HG02840 (cell line): ENCODE measurements around the gene SF3B6.
A peak's percentile ranks its signal among the peaks of the same experiment; 100 is the strongest.
"Not testable (repeated sequence)": the region's sequence is repeated elsewhere in the genome, so short reads cannot be mapped to it uniquely, and the experiment has no call there.

Experiments
- ATAC-seq: cut with Tn5 transposase; IDR thresholded peaks from one replicate; pipeline ENCODE4 v1.9.1; 2021; ENCODE audit warnings: mild to moderate bottlenecking, moderate library complexity, moderate number of reproducible peaks; ENCODE audit not compliant: unreplicated experiment, low FRiP score

Gene SF3B6

GRCh38 chr2:24075915-24076848, at the start of gene SF3B6:
Gene SF3B6, minus strand, starts transcription at chr2:24076326. Its CDS starts 97 bp downstream, at chr2:24076229.
- ATAC-seq = peak; percentile 96

GRCh38 chr2:24123922-24124580, 47.9 kb upstream of the SF3B6 start:
- peak; percentile 7 for ATAC-seq

GRCh38 chr2:24123195-24123921, 47.2 kb upstream of the SF3B6 start, which contains the start of the genes FAM228B and PFN4:
Gene FAM228B, plus strand, starts transcription at chr2:24123469. Its CDS starts 893 bp downstream, at chr2:24124362.
Gene PFN4, minus strand, starts transcription at chr2:24123334. Its CDS starts 799 bp downstream, at chr2:24122535.
- peak; percentile 90 for ATAC-seq

DNA sequence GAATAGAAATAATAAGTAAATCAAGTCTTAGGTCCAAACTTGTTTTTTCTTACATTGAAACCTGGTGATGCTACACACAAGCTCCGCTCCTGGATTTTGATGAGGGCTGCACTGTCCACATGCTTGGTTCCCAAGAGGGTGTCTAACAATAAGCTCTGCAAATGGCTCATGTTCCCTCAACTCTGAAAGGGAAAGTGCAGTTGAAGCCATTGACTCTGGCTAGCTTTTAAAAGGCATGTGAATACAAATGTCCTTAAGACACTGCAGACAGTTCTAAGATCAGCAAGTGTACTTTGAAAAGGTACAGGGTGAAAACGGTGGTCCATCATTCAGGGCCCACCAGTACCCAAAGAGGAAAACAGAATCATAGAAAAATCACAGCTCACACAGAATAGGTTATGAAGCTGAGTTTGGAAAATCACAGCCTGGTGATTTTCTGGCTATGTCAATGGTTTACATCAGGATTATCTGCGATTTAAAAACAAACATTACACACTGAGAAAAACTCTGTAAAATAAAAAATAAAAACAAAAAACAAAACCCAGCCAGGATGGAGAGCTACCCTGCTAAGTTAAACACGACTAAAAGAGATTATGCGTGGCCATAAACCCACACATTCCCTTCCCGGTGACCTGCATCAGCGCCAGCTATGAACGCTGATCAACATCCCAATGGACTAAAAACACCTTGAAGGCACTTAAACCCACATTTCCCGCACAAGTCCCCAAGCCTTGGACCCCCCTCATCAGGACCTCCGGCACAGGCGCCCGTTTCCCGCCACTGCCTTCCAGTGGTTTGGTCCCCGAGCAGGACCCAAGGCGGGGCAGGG, 46.5 kb upstream of the SF3B6 start:
- no peak for ATAC-seq

DNA sequence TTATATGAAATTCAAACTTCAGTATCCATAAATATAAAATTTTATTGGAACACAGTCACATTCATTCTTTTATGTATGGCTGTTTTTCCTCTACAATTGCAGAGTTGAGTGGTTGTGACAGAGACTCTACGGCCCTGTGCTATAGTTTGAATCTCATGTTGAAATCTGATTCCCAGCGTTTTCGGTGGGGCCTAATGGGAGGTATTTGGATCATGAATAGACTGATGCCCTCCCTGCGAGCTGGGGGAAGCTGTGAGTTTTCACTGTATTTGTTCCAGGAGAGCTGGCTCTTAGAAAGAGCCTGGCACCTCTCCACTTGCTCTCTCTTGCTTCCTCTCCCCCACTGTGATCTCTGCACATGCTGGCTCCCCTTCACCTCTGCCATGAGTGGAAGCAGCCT, 45.3 kb upstream of the SF3B6 start:
- no peak for ATAC-seq

DNA sequence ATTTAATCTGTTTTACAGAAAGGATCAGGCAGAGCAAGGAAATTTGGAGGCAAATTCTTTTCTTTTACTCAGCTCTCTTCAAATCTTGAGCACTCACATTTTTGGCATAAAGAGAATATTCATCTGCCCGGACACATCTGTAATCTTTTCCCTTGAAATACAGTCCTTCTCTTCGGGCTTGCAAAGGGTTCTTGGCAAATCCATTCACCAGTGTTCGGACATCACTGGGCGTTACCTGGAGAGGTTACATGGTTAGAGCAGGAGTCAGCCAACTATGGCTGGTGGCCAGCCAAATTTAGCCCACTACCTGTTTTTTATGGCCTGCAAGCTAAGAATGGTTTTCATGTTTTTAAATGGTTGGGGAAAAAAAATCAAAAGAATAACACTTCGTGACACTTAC, 44.9 kb upstream of the SF3B6 start:
- ATAC-seq = no peak

DNA sequence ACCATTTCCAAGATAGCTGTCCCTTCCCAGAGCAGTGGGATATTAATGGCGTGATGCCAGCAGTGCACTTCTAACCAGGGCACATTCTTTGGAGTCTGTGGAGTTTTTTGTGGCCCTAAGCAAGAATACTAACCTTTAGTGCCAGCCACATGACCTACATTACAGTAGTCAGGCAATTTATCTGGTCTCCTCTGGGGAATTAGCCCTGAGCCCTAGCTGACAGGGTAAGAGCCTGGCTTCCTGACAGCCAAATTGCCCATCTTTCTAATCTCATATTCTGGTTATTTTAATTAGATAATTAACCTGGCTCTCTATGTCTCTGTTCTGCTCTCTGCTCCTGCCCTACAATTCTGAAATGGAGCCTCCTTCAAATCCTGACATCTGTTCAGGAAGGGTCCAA, 41.8 kb upstream of the SF3B6 start:
- no peak for ATAC-seq

- ATAC-seq = no peak
Observed at GRCh38 chr2:24115057-24115456, 38.9 kb upstream of the SF3B6 start.

- ATAC-seq = no peak
Observed at GRCh38 chr2:24111407-24111901, 35.3 kb upstream of the SF3B6 start.

DNA sequence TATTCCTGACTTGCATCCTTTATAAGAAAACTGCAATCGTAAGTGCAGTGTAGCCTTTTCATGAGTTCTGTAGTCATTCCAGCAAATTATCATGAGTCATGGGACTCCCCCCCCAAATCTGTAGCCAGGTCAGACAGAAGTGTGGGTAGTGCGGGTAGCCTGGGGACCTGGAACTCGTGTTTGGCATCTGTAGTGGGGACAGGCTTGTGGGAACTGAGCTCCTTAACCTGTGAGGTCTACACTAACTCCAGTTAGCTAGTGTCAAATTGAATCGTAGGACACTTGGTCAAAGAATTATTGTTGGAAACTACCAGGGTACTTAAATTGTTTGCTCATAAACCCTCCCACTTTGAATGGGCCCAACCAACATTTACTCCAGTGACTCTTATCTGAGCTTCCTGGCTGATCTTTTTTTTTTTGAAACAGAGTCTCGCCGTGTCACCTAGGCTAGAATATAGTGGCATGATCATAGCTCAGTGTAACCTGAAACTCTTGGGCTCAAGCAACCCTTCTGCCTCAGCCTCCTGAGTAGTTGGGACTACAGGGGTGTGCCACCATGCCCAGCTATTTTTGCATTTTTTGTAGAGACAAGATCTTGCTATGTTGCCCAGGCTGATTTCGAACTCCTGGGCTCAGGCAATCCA, 34.7 kb upstream of the SF3B6 start:
- no peak for ATAC-seq

- ATAC-seq = not testable (repeated sequence)
Observed at GRCh38 chr2:24109431-24109830, 33.3 kb upstream of the SF3B6 start.

- no peak for ATAC-seq
Observed at GRCh38 chr2:24107336-24107735, 31.2 kb upstream of the SF3B6 start.

GRCh38 chr2:24106786-24107185, 30.7 kb upstream of the SF3B6 start:
- ATAC-seq = no peak

DNA sequence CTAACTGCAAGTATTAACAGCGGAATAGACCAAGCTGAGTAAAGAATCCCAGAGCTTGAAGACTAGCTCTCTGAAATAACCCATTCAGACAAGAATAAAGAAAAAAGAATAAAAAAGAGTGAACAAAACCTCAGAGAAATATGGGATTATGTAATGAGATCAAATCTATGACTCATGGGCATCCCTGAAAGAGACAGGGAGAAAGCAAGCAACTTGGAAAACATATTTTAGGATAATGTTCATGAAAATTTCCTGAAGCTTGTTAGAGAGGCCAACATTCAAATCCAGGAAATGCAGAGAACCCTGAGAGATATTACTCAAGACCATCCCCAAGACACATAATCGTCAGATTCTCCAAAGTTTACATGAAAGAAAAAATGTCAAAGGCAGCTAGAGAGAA, 29.7 kb upstream of the SF3B6 start:
- ATAC-seq = no peak

DNA sequence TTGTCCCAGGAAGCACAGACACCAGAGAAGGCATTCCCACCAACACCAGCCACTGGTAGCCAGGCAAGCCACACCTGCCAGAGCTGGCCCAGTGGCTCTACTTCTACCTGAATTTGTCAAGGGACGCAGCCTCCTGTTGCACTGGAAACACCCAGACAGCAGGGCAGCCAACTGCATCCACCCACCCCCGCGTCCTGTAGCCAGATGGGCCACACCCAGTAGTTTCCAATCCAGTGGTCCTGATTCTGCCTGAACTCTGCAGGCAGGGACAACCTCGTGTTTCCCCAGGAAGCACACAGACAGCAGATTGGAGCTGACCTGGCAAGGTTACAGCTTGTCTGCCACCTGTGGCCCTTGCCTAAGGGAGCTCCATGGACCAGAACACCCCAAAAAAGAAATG, 28.8 kb upstream of the SF3B6 start:
- no peak for ATAC-seq

DNA sequence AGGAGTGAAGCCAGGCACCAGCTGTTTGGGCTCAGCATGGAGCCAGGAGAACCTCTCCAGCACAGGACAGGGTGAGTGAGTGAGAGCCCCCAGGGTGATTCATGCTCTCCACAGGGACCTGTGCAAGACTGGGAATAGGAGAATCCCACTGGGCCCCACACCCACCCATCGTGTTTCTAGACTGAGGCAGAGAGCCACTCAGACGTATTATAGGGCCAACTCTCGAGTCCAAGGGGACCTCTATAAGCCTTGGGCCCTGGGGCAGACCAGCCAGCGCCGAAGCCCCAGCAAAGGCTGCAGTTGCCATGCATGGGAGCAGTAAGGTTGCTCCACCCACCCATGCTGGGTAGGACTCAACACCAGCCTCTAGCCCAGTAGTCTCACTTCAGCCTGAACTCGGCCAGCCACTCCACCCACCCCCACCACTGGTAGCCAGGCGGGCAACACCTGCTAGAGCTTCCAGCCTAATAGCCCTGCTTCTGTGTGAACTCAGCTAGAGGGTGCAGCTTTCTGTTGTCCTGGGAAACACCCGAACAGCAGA, 28.1 kb upstream of the SF3B6 start:
- no peak for ATAC-seq

DNA sequence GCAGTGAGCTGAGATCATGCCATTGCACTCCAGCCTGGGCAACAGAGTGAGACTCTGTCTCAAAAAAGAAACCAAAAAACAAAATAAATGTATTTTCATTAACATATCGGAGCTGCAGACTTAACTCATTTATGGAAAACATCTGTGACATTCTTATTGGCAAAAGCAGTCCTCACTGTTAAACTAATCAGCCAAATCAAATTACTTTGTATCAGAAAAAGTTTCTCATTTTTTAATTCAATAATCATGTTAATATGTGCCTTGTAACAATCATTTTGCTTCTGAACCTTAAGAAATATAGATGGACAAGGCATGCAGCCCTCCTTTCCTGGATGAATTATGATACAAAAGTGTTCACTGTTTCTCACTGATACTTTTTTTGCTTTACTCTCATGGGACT, 26.6 kb upstream of the SF3B6 start:
- no peak for ATAC-seq

GRCh38 chr2:24101992-24102391, 25.9 kb upstream of the SF3B6 start:
- no peak for ATAC-seq

- not testable (repeated sequence) for ATAC-seq
Observed at GRCh38 chr2:24100732-24101131, 24.6 kb upstream of the SF3B6 start.
